PC-9 (cell line): Measurements from ENCODE around the gene PACSIN1.

Experiments used
- CTCF ChIP-seq: fragments of 200-600 bp; sonication (generic); conservative IDR thresholded peaks from 2 replicates; pipeline ENCODE4 v1.6.1; 2017; ENCODE audit warnings: mixed run types, antibody characterized with exemption, mild to moderate bottlenecking, moderate library complexity
- EZH2 ChIP-seq: fragments of 200-600 bp; sonication (generic); IDR thresholded peaks from 2 replicates; pipeline ENCODE4 v1.8.0; 2017; ENCODE audit warnings: antibody characterized with exemption, low read depth

GRCh38 chr6:34518669-34519365 is 52.9 kb downstream of the PACSIN1 start:
- TF ChIP-seq CTCF (no peak), EZH2 (no peak)
